Breast epithelium (tissue), 3 donors: ENCODE data around the gene CLIP4.

Source experiments
- POLR2AphosphoS5 ChIP-seq, 3 donors: sonication (generic); formaldehyde crosslinking; IDR thresholded peaks; one replicate each; pipeline ENCODE4 v1.6.1; 2017; ENCODE audit warnings: antibody characterized with exemption in 3 of 3
- TF ChIP-seq, protein P1 (sequence below), 3 donors: fragments of 450-650 bp; IDR thresholded peaks; one replicate each; pipeline ENCODE4 v1.5.1; 2016 to 2017; ENCODE audit warnings: antibody characterized with exemption in 3 of 3, mild to moderate bottlenecking in 3 of 3, moderate library complexity in 3 of 3

- no peak for TF ChIP-seq POLR2AphosphoS5 (IDR thresholded peaks at IDR 0.05)
- TF ChIP-seq, protein P1, sequence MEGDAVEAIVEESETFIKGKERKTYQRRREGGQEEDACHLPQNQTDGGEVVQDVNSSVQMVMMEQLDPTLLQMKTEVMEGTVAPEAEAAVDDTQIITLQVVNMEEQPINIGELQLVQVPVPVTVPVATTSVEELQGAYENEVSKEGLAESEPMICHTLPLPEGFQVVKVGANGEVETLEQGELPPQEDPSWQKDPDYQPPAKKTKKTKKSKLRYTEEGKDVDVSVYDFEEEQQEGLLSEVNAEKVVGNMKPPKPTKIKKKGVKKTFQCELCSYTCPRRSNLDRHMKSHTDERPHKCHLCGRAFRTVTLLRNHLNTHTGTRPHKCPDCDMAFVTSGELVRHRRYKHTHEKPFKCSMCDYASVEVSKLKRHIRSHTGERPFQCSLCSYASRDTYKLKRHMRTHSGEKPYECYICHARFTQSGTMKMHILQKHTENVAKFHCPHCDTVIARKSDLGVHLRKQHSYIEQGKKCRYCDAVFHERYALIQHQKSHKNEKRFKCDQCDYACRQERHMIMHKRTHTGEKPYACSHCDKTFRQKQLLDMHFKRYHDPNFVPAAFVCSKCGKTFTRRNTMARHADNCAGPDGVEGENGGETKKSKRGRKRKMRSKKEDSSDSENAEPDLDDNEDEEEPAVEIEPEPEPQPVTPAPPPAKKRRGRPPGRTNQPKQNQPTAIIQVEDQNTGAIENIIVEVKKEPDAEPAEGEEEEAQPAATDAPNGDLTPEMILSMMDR (IDR thresholded peaks at IDR 0.05) = no peak
Measured at GRCh38 chr2:29084554-29084953, 30.7 kb upstream of the CLIP4 start.
